HepG2 (cell line): Measurements from ENCODE around the gene SLC34A3. TPM values are rescaled to one million over a fixed set of nuclear protein-coding genes. Genes with fewer than 3 reads are reported as not detected.

Source experiments
- ATF7 ChIP-seq, 2 experiments: fragments of 450-650 bp in 1 of 2; sonication (generic) in 1 of 2; formaldehyde crosslinking in 1 of 2; IDR thresholded peaks; 2 replicates each; pipeline versions ENCODE4 v1.4.0 to v1.6.1; 2016 to 2020; ENCODE audit warnings: antibody characterized with exemption in 1 of 2, mild to moderate bottlenecking in 1 of 2, missing genetic modification reagents in 1 of 2
- CHCHD3 ChIP-seq: sonication (generic); formaldehyde crosslinking; IDR thresholded peaks from 2 replicates; pipeline ENCODE4 v1.8.0; 2022; ENCODE audit warnings: mild to moderate bottlenecking, missing genetic modification reagents, moderate library complexity
- MAFG ChIP-seq: sonication (generic); formaldehyde crosslinking; IDR thresholded peaks from 2 replicates; pipeline ENCODE4 v1.5.1; 2020; ENCODE audit warnings: mild to moderate bottlenecking, missing genetic modification reagents
- MED13 ChIP-seq: sonication (generic); formaldehyde crosslinking; IDR thresholded peaks from 2 replicates; pipeline ENCODE4 v1.5.0; 2020; ENCODE audit warnings: missing genetic modification reagents
- MEIS1 ChIP-seq: sonication (generic); formaldehyde crosslinking; IDR thresholded peaks from 2 replicates; pipeline ENCODE4 v1.9.0; 2021; ENCODE audit warnings: mild to moderate bottlenecking, missing genetic modification reagents, moderate library complexity, borderline replicate concordance
- PHF20 ChIP-seq: sonication (generic); formaldehyde crosslinking; IDR thresholded peaks from 2 replicates; pipeline ENCODE4 v1.5.0; 2020; ENCODE audit warnings: mild to moderate bottlenecking, missing genetic modification reagents
- RFX3 ChIP-seq: IDR thresholded peaks from 2 replicates; pipeline ENCODE4 v1.6.1; 2016; ENCODE audit warnings: missing biosample characterization, missing genetic modification reagents
- SSRP1 ChIP-seq: IDR thresholded peaks from 2 replicates; pipeline ENCODE4 v1.6.1; 2016; ENCODE audit warnings: control low read depth
- SYNCRIP ChIP-seq: fragments of 200-400 bp; formaldehyde crosslinking; IDR thresholded peaks from 2 replicates; pipeline ENCODE4 v1.6.1; 2018; ENCODE audit warnings: mild to moderate bottlenecking, low read depth, low read length; ENCODE audit not compliant: insufficient read depth
- ZNF121 ChIP-seq: sonication (generic); formaldehyde crosslinking; IDR thresholded peaks from 2 replicates; pipeline ENCODE4 v1.5.0; 2020; ENCODE audit warnings: mild to moderate bottlenecking, missing genetic modification reagents
- ZNF143 ChIP-seq: sonication (generic); formaldehyde crosslinking; IDR thresholded peaks from 2 replicates; pipeline ENCODE4 v1.4.0; 2020; ENCODE audit warnings: missing genetic modification reagents
- ZNF337 ChIP-seq: sonication (generic); formaldehyde crosslinking; IDR thresholded peaks from 2 replicates; pipeline ENCODE4 v1.5.1; 2020; ENCODE audit warnings: missing genetic modification reagents, low read depth, mild to moderate bottlenecking, borderline replicate concordance
- ZNF446 ChIP-seq: sonication (generic); formaldehyde crosslinking; IDR thresholded peaks from 2 replicates; pipeline ENCODE4 v1.5.0; 2020; ENCODE audit warnings: mild to moderate bottlenecking, missing genetic modification reagents
- ZNF567 ChIP-seq: sonication (generic); formaldehyde crosslinking; IDR thresholded peaks from 2 replicates; pipeline ENCODE4 v1.8.1; 2023; ENCODE audit warnings: mild to moderate bottlenecking, missing genetic modification reagents, borderline replicate concordance
- ZNF576 ChIP-seq: sonication (generic); formaldehyde crosslinking; IDR thresholded peaks from 2 replicates; pipeline ENCODE4 v1.4.0; 2020; ENCODE audit warnings: mild to moderate bottlenecking, missing genetic modification reagents
- ZNF597 ChIP-seq: sonication (generic); formaldehyde crosslinking; IDR thresholded peaks from 2 replicates; pipeline ENCODE4 v1.5.0; 2020; ENCODE audit warnings: missing genetic modification reagents
- ZNF605 ChIP-seq: sonication (generic); formaldehyde crosslinking; IDR thresholded peaks from 2 replicates; pipeline ENCODE4 v1.8.0; 2022; ENCODE audit warnings: mild to moderate bottlenecking, missing genetic modification reagents
- ZNF616 ChIP-seq: sonication (generic); formaldehyde crosslinking; IDR thresholded peaks from 2 replicates; pipeline ENCODE4 v1.5.0; 2020; ENCODE audit warnings: low read depth, mild to moderate bottlenecking, missing genetic modification reagents
- ZUFSP ChIP-seq: sonication (generic); formaldehyde crosslinking; IDR thresholded peaks from 2 replicates; pipeline ENCODE4 v1.9.0; 2021; ENCODE audit warnings: missing genetic modification reagents, mild to moderate bottlenecking, borderline replicate concordance
- polyA plus RNA-seq, 8 experiments: library from polyadenylated mRNA; depleted of rRNA in 3 of 8; stranded (reverse) in 7 of 8; unstranded in 1 of 8; fragments of >200 nt; fragmentation: Illumina TruSeq in 4 of 8; extraction: Trizol in 4 of 8; gene quantifications; 2 replicates each; pipeline versions ENCODE4 v1.2.1 to v1.2.3, GENCODE V29; 2011 to 2016; ENCODE audit warnings: low read depth in 4 of 8, missing spikeins in 1 of 8, mixed read lengths in 1 of 8; ENCODE audit not compliant: insufficient read depth in 1 of 8
- total RNA-seq, 5 experiments: library from RNA; depleted of rRNA; stranded (reverse); fragments of >200 nt; fragmentation: Illumina TruSeq; extraction: Trizol; gene quantifications; 2 replicates each; pipeline ENCODE4 v1.2.3, GENCODE V29; 2016; ENCODE audit warnings: low read depth in 1 of 5

Gene SLC34A3
- total and polyA plus RNA-seq, 2 of the 13 experiments (the other 11 are each of a cell fraction or from before 2014, with no cell fraction given), result 0.07 to 1.0 TPM

GRCh38 chr9:137250329-137251193 lies 19.9 kb downstream of the SLC34A3 start (continued):
- TF ChIP-seq ZNF567 (CRISPR knock-in tag) (no peak), CHCHD3 (no peak), ZNF446 (CRISPR knock-in tag) (no peak), MED13 (no peak), ZNF605 (CRISPR knock-in tag) (no peak), ZNF597 (CRISPR knock-in tag) (no peak), ZNF121 (0 out of 2 replicates have a peak, but pooled peaks have one; percentile 22), SYNCRIP (no peak), ZNF337 (CRISPR knock-in tag) (no peak), MEIS1 (CRISPR knock-in tag) (no peak), ATF7 (IDR thresholded peaks at IDR 0.05) (no peak), ATF7 (CRISPR knock-in tag; IDR thresholded peaks at IDR 0.05) (no peak), PHF20 (no peak), ZUFSP (CRISPR knock-in tag) (no peak), ZNF143 (no peak), ZNF576 (no peak), RFX3 (no peak), MAFG (CRISPR knock-in tag) (no peak), ZNF616 (CRISPR knock-in tag) (no peak), SSRP1 (CRISPR knock-in tag) (no peak)
